HG02678 (cell line): ENCODE measurements around the gene STIMATE.

Experiments
- ATAC-seq: cut with Tn5 transposase; IDR thresholded peaks from one replicate; pipeline ENCODE4 v1.9.1; 2021; ENCODE audit warnings: mild to moderate bottlenecking, moderate library complexity; ENCODE audit not compliant: unreplicated experiment

Gene STIMATE

GRCh38 chr3:52824037-52824436 is 73.3 kb downstream of the STIMATE start:
- no peak for ATAC-seq

DNA sequence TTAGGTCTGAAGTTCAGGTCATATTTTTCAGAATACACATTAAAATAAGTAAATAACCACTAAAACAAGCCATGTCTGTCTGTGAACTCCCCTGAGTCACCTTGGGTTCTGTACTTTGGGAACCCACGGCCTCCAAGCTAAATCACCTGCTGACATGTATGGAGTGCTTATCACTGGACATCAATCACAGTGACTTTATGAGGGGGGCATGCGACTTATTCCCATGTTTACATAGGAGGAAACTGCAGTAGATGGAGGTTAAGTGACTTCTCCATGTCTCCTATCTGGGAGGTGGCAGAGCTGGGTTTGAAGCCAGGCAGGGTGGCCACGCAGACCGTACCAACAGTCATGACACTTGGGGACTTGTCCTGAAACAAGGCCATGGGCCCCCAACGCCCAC is 75.0 kb downstream of the STIMATE start:
- ATAC-seq, result no peak

GRCh38 chr3:52820736-52821135 is 76.6 kb downstream of the STIMATE start:
- no peak for ATAC-seq

DNA sequence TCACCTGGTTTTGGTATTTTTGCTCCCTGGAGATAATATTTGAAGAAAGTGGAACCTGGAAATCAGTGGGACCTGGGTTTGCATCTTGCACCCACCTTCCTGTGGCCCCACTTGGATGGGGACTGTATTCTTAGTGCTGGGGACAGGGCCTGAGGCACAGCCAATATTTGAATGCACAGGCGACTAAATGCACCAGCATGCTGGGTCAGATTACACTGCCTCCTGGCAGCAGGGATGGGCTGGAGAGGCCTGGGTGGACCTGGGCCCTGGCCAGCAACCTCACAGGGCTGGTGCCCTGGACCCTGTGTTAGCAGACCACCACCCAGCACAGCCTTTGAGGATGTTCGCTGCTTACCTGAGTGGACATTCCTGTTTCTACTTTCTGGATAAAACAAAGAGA is 77.4 kb downstream of the STIMATE start:
- no peak for ATAC-seq

DNA sequence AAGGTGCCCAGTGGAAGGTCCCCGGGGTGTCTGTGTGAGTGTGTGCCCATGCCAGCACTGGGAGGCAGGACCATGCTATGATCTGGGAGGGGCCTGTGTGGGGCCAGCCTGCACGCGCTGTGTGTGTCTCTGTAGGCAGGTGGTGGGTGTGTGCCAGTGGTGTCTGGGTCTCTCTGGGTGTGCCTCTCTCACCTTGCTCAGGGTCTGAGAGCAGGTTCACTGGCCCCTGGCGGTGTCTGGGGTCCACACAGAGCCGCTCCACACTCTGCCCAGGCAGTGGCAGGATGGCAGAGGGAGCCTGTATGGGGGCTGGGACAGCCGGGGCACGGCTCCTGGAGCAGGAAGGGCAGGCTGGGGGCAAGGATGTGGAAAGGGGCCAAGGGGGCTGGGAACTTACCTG is 79.5 kb downstream of the STIMATE start:
- no peak for ATAC-seq

GRCh38 chr3:52817221-52817620 is 80.1 kb downstream of the STIMATE start:
- ATAC-seq, result no peak

- no peak for ATAC-seq
Observed at GRCh38 chr3:52816654-52817053, 80.7 kb downstream of the STIMATE start.

- ATAC-seq, result no peak
Observed at GRCh38 chr3:52816199-52816598, 81.1 kb downstream of the STIMATE start.

DNA sequence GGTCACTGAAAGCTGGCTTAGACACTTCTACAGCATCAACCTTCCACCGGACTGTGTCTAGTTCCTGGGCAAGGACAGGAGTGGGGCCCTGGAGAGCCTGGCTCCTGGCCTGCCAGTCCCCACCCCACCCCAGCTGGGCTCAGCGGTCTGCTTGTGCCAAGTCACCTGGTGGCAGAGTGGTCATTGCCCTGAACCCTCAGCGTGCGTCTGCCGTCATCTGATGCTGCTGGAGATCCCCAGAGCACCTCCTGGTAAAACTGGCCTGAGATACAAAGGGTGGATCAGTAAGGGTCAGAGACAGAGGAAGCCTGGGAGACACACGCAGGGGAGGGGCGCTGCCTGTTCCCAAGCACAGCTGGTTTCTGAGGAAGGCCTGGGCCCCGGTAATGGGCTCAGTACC is 83.5 kb downstream of the STIMATE start:
- no peak for ATAC-seq

DNA sequence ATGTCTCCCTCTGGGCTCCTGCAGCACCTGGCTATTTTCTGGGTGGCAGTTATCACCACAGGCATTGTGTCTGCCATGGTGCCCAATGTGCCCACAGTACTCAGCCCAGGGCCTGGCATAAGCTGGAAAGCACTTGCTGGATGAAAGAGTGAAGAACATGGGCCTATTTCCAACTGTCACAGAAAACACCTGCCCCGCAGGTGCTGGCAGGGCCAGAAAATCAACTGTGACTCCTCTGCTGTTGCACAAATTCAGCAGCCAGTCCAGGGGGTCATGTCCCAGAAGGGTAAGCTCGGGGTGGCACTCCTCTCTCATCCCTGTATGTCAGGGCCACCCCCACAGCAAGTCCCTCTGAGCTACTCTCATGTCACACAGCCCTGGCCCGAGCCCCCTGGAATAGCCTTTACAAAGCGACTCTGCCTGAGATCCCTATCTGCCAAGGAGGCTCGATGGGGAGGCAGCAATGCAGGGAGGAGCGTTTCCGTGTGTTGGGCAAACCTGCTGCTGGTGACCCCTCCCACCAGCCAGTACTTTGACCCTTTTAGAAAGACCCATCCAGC is 85.8 kb downstream of the STIMATE start:
- no peak for ATAC-seq

- no peak for ATAC-seq
Observed at GRCh38 chr3:52810923-52811322, 86.4 kb downstream of the STIMATE start.

- no peak for ATAC-seq
Observed at GRCh38 chr3:52809662-52810377, 87.5 kb downstream of the STIMATE start.

DNA sequence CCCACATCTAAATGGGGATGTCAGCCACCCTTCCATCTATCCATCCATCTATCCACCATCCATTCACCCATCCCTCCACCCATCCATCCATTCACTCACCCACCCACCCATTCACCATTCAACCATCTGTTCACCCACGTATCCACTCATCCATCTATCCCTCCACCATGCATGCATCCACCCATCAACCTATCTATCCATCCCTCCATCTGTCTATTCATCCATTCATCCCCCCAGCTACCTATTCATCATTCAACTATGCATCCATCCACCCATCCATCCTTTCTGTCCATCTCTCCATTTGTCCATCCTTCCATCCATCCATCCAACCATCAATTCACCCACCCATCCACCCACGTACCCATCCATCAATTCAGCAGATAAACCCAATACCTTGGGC is 88.2 kb downstream of the STIMATE start:
- no peak for ATAC-seq

DNA sequence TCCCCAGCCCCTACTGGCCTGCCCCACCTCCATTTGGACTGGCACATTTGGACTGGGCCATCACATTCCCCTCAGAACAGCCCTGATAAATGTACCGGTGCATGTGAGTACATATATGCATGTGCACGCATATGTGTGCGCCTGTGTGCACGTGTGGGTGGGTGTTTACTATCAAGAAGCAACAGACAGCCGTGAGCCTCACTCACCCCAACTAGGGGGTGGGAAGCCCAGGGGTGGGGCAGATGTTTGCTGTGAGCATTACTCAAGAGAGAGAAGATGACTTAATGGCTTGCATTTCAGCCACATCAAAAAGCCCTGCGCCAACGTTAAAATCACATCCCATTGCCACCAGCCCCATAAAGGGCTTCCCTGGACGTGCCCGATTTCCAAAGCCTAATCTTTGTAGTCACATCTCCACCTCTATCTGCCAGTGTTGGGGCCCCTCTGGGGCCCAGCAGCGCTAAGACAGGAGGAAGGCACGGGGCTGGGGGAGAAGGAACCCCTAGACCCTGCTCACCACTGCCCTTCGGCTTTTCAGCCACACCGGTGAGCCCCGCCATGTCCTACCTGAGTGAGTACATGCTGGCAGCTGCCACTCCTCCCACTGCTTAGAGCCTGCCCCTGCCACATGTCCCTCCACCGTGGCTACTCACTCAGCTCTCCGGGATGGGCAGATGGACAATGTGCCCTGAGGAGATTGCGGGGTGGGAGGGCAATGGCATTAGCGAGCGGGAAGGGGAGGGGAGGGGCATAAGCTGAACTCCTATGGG is 91.9 kb downstream of the STIMATE start:
- ATAC-seq, result no peak

GRCh38 chr3:52801839-52802238 is 95.5 kb downstream of the STIMATE start:
- ATAC-seq, result no peak

GRCh38 chr3:52800079-52800478 is 97.3 kb downstream of the STIMATE start:
- no peak for ATAC-seq

DNA sequence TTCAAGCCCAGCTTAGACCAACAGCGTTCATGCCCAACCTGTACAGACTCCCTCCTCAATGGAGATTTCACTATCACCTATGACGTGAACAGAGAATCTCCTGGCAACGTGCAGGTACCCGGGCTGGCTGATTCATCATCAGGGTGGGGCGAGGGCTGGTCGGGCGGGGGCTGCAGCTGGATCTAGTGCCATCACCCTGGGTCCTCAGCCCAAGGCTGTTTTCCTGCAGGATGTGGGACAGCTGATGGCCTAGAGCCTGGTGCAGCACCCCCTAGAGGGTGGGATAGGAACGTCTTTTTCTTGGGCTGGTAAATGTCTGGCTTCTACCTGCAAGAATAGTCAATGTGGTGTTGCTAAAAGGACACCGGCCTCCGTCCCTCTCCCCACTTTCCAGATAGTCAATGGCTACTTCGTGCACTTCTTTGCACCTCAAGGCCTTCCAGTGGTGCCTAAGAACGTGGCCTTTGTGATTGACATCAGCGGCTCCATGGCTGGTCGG is 98.3 kb downstream of the STIMATE start:
- ATAC-seq, result no peak

- ATAC-seq, result no peak
Observed at GRCh38 chr3:52798376-52798977, 98.9 kb downstream of the STIMATE start.

DNA sequence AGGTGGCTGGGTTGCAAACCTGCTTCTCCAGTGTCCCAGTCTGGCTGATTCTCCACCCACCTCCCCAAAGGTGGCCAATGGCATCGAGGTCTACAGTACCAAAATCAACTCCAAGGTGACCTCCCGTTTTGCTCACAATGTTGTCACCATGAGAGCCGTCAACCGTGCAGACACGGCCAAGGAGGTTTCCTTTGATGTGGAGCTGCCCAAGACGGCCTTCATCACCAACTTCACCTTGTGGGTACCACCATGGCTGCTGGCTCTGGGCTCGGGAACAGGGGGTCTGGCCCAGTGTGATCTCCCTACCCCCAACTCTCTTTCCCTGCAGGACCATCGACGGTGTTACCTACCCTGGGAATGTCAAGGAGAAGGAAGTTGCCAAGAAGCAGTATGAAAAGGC is 100.9 kb downstream of the STIMATE start:
- ATAC-seq, result no peak

DNA sequence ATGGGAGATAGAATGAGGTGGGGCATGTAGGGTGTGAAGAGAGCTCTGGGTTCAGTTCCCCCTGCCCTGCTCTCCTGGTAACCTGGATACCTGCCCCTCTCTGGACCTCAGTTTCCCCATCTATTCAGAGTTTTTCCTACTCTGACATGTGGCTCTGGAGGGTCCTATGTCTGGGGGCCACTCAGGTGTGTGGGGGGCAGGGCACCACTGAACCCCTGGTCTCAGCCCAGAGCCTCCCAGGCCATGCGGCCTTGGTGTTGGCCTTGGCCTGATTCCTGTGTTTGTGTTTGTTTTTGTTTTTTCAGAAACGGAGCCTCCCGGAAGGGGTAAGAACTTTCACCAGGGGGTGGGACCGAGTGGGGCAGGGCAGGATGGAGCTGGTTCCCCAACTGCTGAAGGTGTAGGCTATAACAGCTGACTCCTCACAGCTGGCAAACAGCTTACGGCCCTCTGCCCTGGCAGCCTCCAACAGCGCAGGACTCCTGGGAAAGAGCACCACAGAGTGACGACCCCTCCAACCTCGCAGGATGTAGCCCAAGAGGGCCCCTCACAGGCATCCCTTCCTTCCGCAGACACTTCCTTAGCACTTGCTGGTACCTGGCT is 101.9 kb downstream of the STIMATE start:
- no peak for ATAC-seq

GRCh38 chr3:52794612-52795099 is 102.7 kb downstream of the STIMATE start, which contains the start of gene ITIH3:
Gene ITIH3, plus strand, starts transcription at chr3:52794796. Its CDS starts 8 bp downstream, at chr3:52794804.
- no peak for ATAC-seq
